Transverse colon (tissue), 4 donors: Measurements from ENCODE around the gene HSPA1L.

Experiments used
- CTCF ChIP-seq, 5 experiments: fragments of 200-600 bp in 3 of 5; fragments of 450-650 bp in 2 of 5; sonication (generic) in 3 of 5; IDR thresholded peaks; 1 replicate in 2 of 5; 2 replicates in 3 of 5; pipeline ENCODE4 v1.5.1; 2016 to 2017; ENCODE audit warnings: antibody characterized with exemption in 5 of 5, inconsistent platforms in 3 of 5, mild to moderate bottlenecking in 2 of 5, moderate library complexity in 1 of 5
- EP300 ChIP-seq: sonication (generic); formaldehyde crosslinking; IDR thresholded peaks from one replicate; pipeline ENCODE4 v1.6.1; 2017; ENCODE audit warnings: antibody characterized with exemption, low read depth
- POLR2A ChIP-seq: fragments of 450-650 bp; IDR thresholded peaks from one replicate; pipeline ENCODE4 v1.6.1; 2016; ENCODE audit warnings: antibody characterized with exemption, mild to moderate bottlenecking, moderate library complexity
- POLR2AphosphoS5 ChIP-seq, 3 donors: sonication (generic); formaldehyde crosslinking; IDR thresholded peaks; one replicate each; pipeline ENCODE4 v1.6.1; 2016; ENCODE audit warnings: antibody characterized with exemption in 3 of 3

- no peak for TF ChIP-seq POLR2A
- TF ChIP-seq CTCF (IDR thresholded peaks at IDR 0.05): peak; percentile 24 to 64 (median 47)
- no peak for TF ChIP-seq EP300
- peak in 2 of 3 donors; percentile 59 to 71 for TF ChIP-seq POLR2AphosphoS5 (IDR thresholded peaks at IDR 0.05)
Observed at GRCh38 chr6:31829633-31830283, 14.7 kb upstream of the HSPA1L start.
